Activated CD8-positive, alpha-beta T cell treated with anti-CD3 and anti-CD28 coated beads for 36 hours (primary cell): ENCODE results near the gene SPAG8. TPM values are rescaled to one million over a fixed set of nuclear protein-coding genes. Genes with fewer than 3 reads are reported as not detected.
A peak's percentile ranks its signal among the peaks of the same experiment; 100 is the strongest.

Experiments used
- ATAC-seq: fragments of 200-7000 bp; cut with Tn5 transposase; one replicate; pipeline ENCODE4 v1.10.0; 2021; ENCODE audit warnings: mild to moderate bottlenecking, moderate library complexity
- CTCF ChIA-PET: fragments of 350-600 bp; sonication (Branson Sonifier 250); formaldehyde crosslinking; loops from one replicate; lab custom pipeline; 2021; ENCODE audit warnings: antibody characterized with exemption; lab: Charles Lee
- POLR2A ChIA-PET: fragments of 350-600 bp; sonication (Branson Sonifier 250); formaldehyde crosslinking; loops from one replicate; lab custom pipeline; 2021; ENCODE audit warnings: antibody characterized with exemption; lab: Charles Lee
- DNase-seq: peaks from one replicate; pipeline ENCODE4 v3.0.0-alpha.2; 2020
- H3K27ac Mint-ChIP-seq: one replicate; pipeline ENCODE4 v1.8.0; 2021; ENCODE audit warnings: mild to moderate bottlenecking, mixed read lengths
- H3K27me3 Mint-ChIP-seq: one replicate; pipeline ENCODE4 v1.8.0; 2021; ENCODE audit warnings: mixed read lengths
- H3K36me3 Mint-ChIP-seq: one replicate; pipeline ENCODE4 v1.8.0; 2021; ENCODE audit warnings: low read depth, mixed read lengths
- H3K4me1 Mint-ChIP-seq: one replicate; pipeline ENCODE4 v1.8.0; 2021; ENCODE audit warnings: low read depth, mixed read lengths
- H3K4me3 Mint-ChIP-seq: one replicate; pipeline ENCODE4 v1.8.0; 2021; ENCODE audit warnings: mild to moderate bottlenecking, moderate library complexity, mixed read lengths
- H3K9me3 Mint-ChIP-seq: one replicate; pipeline ENCODE4 v1.8.0; 2021; ENCODE audit warnings: mixed read lengths
- CTCF ChIP-seq: fragments of 200-600 bp; IDR thresholded peaks from one replicate; pipeline ENCODE4 v1.8.0; 2022; ENCODE audit warnings: antibody characterized with exemption, mild to moderate bottlenecking
- intact Hi-C: fragments of 100-400 bp; cut with micrococcal nuclease; formaldehyde crosslinking; loops from one replicate; pipeline ENCODE4 v1.10.0; 2022
- total RNA-seq, 2 experiments: library from RNA; stranded (reverse); gene quantifications; one replicate each; pipeline ENCODE4 v1.2.3, GENCODE V29; 2021

The SPAG8 gene
- total RNA-seq, 2 experiments from 2014 or later: 0.63 to 1.1 TPM

- no peak for TF ChIP-seq CTCF
- DNase-seq: no peak
- Mint-ChIP-seq H3K4me1 (peaks cover 22% of the 10 kb centered on the region), H3K27me3 (no peaks in the 10 kb centered on the region), H3K27ac (no peak overlapping the region), H3K4me3 (no peak overlapping the region), H3K9me3 (no peaks in the 10 kb centered on the region), H3K36me3 (no peaks in the 10 kb centered on the region)
- intact Hi-C loops: no loop called here
- ATAC-seq: no peak
- ChIA-PET POLR2A (no interaction called here), CTCF (no interaction called here)
Observed at GRCh38 chr9:35840881-35841644, 29.0 kb upstream of the SPAG8 start.

GRCh38 chr9:35839926-35840325, 27.9 kb upstream of the SPAG8 start:
- H3K36me3 Mint-ChIP-seq: no peaks in the 10 kb centered on the region
- ChIA-PET POLR2A (interaction anchor here (0.7 kb wide), 1 partner anchor 11 kb away, joined by 3 read pairs; the partner anchor contains the start of genes FAM221B and TMEM8B), CTCF (interaction anchor here (0.7 to 2.9 kb wide), 3 partner anchors 14 to 49 kb away, joined by 3 to 11 read pairs (median 3); no protein-coding TSS in a partner anchor)
- H3K27me3 Mint-ChIP-seq: no peaks in the 10 kb centered on the region
- DNase-seq (no peak), ATAC-seq (no peak)
- no peak overlapping the region for H3K27ac Mint-ChIP-seq
- no peak overlapping the region for H3K4me3 Mint-ChIP-seq
- TF ChIP-seq CTCF: no peak
- H3K4me1 Mint-ChIP-seq: peaks cover 11% of the 10 kb centered on the region
- H3K9me3 Mint-ChIP-seq: no peaks in the 10 kb centered on the region
- intact Hi-C loops: no loop called here

GRCh38 chr9:35836595-35836994, 24.5 kb upstream of the SPAG8 start:
- H3K27me3 Mint-ChIP-seq: no peaks in the 10 kb centered on the region
- DNase-seq (no peak), ATAC-seq (no peak)
- H3K9me3 Mint-ChIP-seq: no peaks in the 10 kb centered on the region
- CTCF ChIA-PET: interaction anchor here (2.0 to 5.7 kb wide), 4 partner anchors 9 to 47 kb away, joined by 10 to 42 read pairs (median 23); partner anchors contain the start of gene NPR2
- POLR2A ChIA-PET: no interaction called here
- no peak overlapping the region for H3K27ac Mint-ChIP-seq
- no peak for TF ChIP-seq CTCF
- H3K4me1 Mint-ChIP-seq: peaks cover 6% of the 10 kb centered on the region
- intact Hi-C loops: no loop called here
- H3K36me3 Mint-ChIP-seq: no peaks in the 10 kb centered on the region
- H3K4me3 Mint-ChIP-seq: no peak overlapping the region

GRCh38 chr9:35835766-35836165, 23.7 kb upstream of the SPAG8 start:
- Mint-ChIP-seq H3K27ac (no peak overlapping the region), H3K4me3 (no peak overlapping the region), H3K4me1 (peaks cover 6% of the 10 kb centered on the region), H3K27me3 (no peaks in the 10 kb centered on the region), H3K9me3 (no peaks in the 10 kb centered on the region), H3K36me3 (no peaks in the 10 kb centered on the region)
- no peak for ATAC-seq
- POLR2A ChIA-PET: interaction anchor here (1.2 kb wide), 1 partner anchor 9 kb away, joined by 3 read pairs; no protein-coding TSS in a partner anchor
- no peak for DNase-seq
- no peak for TF ChIP-seq CTCF
- CTCF ChIA-PET: interaction anchor here (1.0 to 5.7 kb wide), 9 partner anchors 10 to 139 kb away, joined by 3 to 42 read pairs (median 5); partner anchors contain the start of genes HINT2 and NPR2
- intact Hi-C loops: no loop called here

- H3K4me3 Mint-ChIP-seq: no peak overlapping the region
- peaks cover 8% of the 10 kb centered on the region for H3K4me1 Mint-ChIP-seq
- ChIA-PET POLR2A (interaction anchor here (1.2 kb wide), 1 partner anchor 9 kb away, joined by 3 read pairs; no protein-coding TSS in a partner anchor), CTCF (interaction anchor here (1.0 to 5.7 kb wide), 10 partner anchors 9 to 139 kb away, joined by 3 to 42 read pairs (median 8); partner anchors contain the start of genes HINT2 and NPR2)
- TF ChIP-seq CTCF: no peak
- no peaks in the 10 kb centered on the region for H3K9me3 Mint-ChIP-seq
- intact Hi-C loops: no loop called here
- no peak for DNase-seq
- ATAC-seq: peak; percentile 56
- H3K36me3 Mint-ChIP-seq: no peaks in the 10 kb centered on the region
- H3K27me3 Mint-ChIP-seq: no peaks in the 10 kb centered on the region
- H3K27ac Mint-ChIP-seq: no peak overlapping the region
Observed at GRCh38 chr9:35835216-35835632, 23.2 kb upstream of the SPAG8 start.
